H9 (cell line): ENCODE results near the gene RPL27A. TPM values are rescaled to one million over a fixed set of nuclear protein-coding genes. Genes with fewer than 3 reads are reported as not detected.

Source experiments
- DNase-seq: peaks from one replicate; pipeline ENCODE4 v3.0.0-alpha.2; 2017
- H2AFZ ChIP-seq: one replicate; pipeline ENCODE4 v1.6.1; 2013; ENCODE audit warnings: mild to moderate bottlenecking, low read length, control low read depth, moderate library complexity
- H2AK5ac ChIP-seq: 2 replicates; pipeline ENCODE4 v1.6.1; 2013; ENCODE audit warnings: low read length, control low read depth, mixed read lengths; ENCODE audit not compliant: insufficient read length
- H2BK120ac ChIP-seq: one replicate; pipeline ENCODE4 v1.6.1; 2013; ENCODE audit warnings: low read depth, mild to moderate bottlenecking, low read length, control low read depth, inconsistent platforms; ENCODE audit not compliant: poor library complexity, severe bottlenecking
- H2BK12ac ChIP-seq: 2 replicates; pipeline ENCODE4 v1.6.1; 2013; ENCODE audit warnings: low read length, control low read depth, mixed read lengths, low read depth; ENCODE audit not compliant: insufficient read length
- H2BK15ac ChIP-seq: 2 replicates; pipeline ENCODE4 v1.6.1; 2013; ENCODE audit warnings: low read depth, low read length, control low read depth
- H2BK20ac ChIP-seq: one replicate; pipeline ENCODE4 v1.6.1; 2013; ENCODE audit warnings: low read depth, mild to moderate bottlenecking, low read length, control low read depth, inconsistent platforms; ENCODE audit not compliant: poor library complexity, severe bottlenecking
- H2BK5ac ChIP-seq: 2 replicates; pipeline ENCODE4 v1.6.1; 2013; ENCODE audit warnings: low read length, control low read depth, mixed read lengths; ENCODE audit not compliant: insufficient read length
- H3K14ac ChIP-seq: 2 replicates; pipeline ENCODE4 v1.6.1; 2013; ENCODE audit warnings: low read length, control low read depth; ENCODE audit not compliant: insufficient read depth
- H3K18ac ChIP-seq: 2 replicates; pipeline ENCODE4 v1.6.1; 2013; ENCODE audit warnings: low read depth, mild to moderate bottlenecking, mixed read lengths, low read length, control low read depth; ENCODE audit not compliant: insufficient read length
- H3K23ac ChIP-seq: 2 replicates; pipeline ENCODE4 v1.6.1; 2013; ENCODE audit warnings: low read length, control low read depth, mixed read lengths, low read depth; ENCODE audit not compliant: insufficient read length
- H3K23me2 ChIP-seq: 2 replicates; pipeline ENCODE4 v1.6.1; 2013; ENCODE audit warnings: low read depth, mild to moderate bottlenecking, mixed read lengths, low read length, control low read depth; ENCODE audit not compliant: insufficient read length, poor library complexity, severe bottlenecking
- H3K27ac ChIP-seq: 2 replicates; pipeline ENCODE4 v1.5.1; 2013; ENCODE audit warnings: low read length, control low read depth, mixed read lengths, low read depth; ENCODE audit not compliant: insufficient read length
- H3K27me3 ChIP-seq: 2 replicates; pipeline ENCODE4 v1.6.1; 2013; ENCODE audit warnings: low read length, control low read depth, inconsistent platforms; ENCODE audit not compliant: insufficient read depth
- H3K4ac ChIP-seq: 2 replicates; pipeline ENCODE4 v1.6.1; 2013; ENCODE audit warnings: low read depth, mild to moderate bottlenecking, control low read depth, inconsistent platforms, low read length, moderate library complexity
- H3K4me1 ChIP-seq: 2 replicates; pipeline ENCODE4 v1.6.1; 2013; ENCODE audit warnings: low read length, control low read depth, inconsistent platforms; ENCODE audit not compliant: insufficient read depth
- H3K4me2 ChIP-seq: 2 replicates; pipeline ENCODE4 v1.6.1; 2013; ENCODE audit warnings: low read length, control low read depth, mixed read lengths; ENCODE audit not compliant: insufficient read length, insufficient read depth
- H3K56ac ChIP-seq: 2 replicates; pipeline ENCODE4 v1.6.1; 2013; ENCODE audit warnings: low read depth, mild to moderate bottlenecking, mixed read lengths, low read length, control low read depth; ENCODE audit not compliant: insufficient read length
- H3K79me1 ChIP-seq: 2 replicates; pipeline ENCODE4 v1.6.1; 2013; ENCODE audit warnings: low read depth, mild to moderate bottlenecking, moderate library complexity, low read length, control low read depth, inconsistent platforms; ENCODE audit not compliant: insufficient read depth, poor library complexity, severe bottlenecking
- H3K79me2 ChIP-seq: 2 replicates; pipeline ENCODE4 v1.6.1; 2013; ENCODE audit warnings: low read length, control low read depth, inconsistent platforms; ENCODE audit not compliant: insufficient read depth
- H3K9ac ChIP-seq: 2 replicates; pipeline ENCODE4 v1.6.1; 2013; ENCODE audit warnings: low read length, control low read depth, mixed read lengths; ENCODE audit not compliant: insufficient read length; ENCODE audit errors: extremely low read depth
- H3K9me3 ChIP-seq: one replicate; pipeline ENCODE4 v1.6.1; 2013; ENCODE audit warnings: low read depth, low read length, inconsistent platforms; ENCODE audit not compliant: control insufficient read depth
- H3T11ph ChIP-seq: one replicate; pipeline ENCODE4 v1.6.1; 2013; ENCODE audit warnings: mild to moderate bottlenecking, low read length, control low read depth, inconsistent platforms
- H4K20me1 ChIP-seq: one replicate; pipeline ENCODE4 v1.6.1; 2013; ENCODE audit not compliant: control insufficient read depth, insufficient read length, insufficient read depth
- H4K5ac ChIP-seq: 2 replicates; pipeline ENCODE4 v1.6.1; 2013; ENCODE audit warnings: low read depth, mild to moderate bottlenecking, mixed read lengths, low read length, control low read depth; ENCODE audit not compliant: insufficient read length
- H4K8ac ChIP-seq: replicated peaks from 2 replicates; pipeline ENCODE4 v1.6.1; 2013; ENCODE audit warnings: low read length, control low read depth, mixed read lengths, low read depth; ENCODE audit not compliant: insufficient read length
- H4K91ac ChIP-seq: 2 replicates; pipeline ENCODE4 v1.6.1; 2013; ENCODE audit warnings: low read depth, mild to moderate bottlenecking, moderate library complexity, mixed read lengths, low read length, control low read depth; ENCODE audit not compliant: insufficient read length
- H3K27ac Mint-ChIP-seq, 3 experiments: 2 replicates in 2 of 3; 3 replicates in 1 of 3; pipeline ENCODE4 v1.8.0; 2020 to 2021; ENCODE audit warnings: mixed read lengths in 3 of 3, mild to moderate bottlenecking in 1 of 3, moderate library complexity in 1 of 3
- H3K27me3 Mint-ChIP-seq: 2 replicates; pipeline ENCODE4 v1.8.0; 2021; ENCODE audit warnings: low read depth, mild to moderate bottlenecking, moderate library complexity, mixed read lengths
- H3K36me3 Mint-ChIP-seq, 3 experiments: 2 replicates in 2 of 3; 3 replicates in 1 of 3; pipeline ENCODE4 v1.8.0; 2020 to 2021; ENCODE audit warnings: low read depth in 3 of 3, mixed read lengths in 3 of 3; ENCODE audit not compliant: insufficient read depth in 1 of 3
- H3K4me1 Mint-ChIP-seq, 2 experiments: 2 replicates each; pipeline ENCODE4 v1.8.0; 2020; ENCODE audit warnings: mixed read lengths in 2 of 2
- H3K4me3 Mint-ChIP-seq, 2 experiments: 2 replicates in 1 of 2; 3 replicates in 1 of 2; pipeline ENCODE4 v1.8.0; 2020 to 2021; ENCODE audit warnings: mild to moderate bottlenecking in 2 of 2, mixed read lengths in 2 of 2, moderate library complexity in 1 of 2
- H3K9me3 Mint-ChIP-seq, 2 experiments: 2 replicates in 1 of 2; 3 replicates in 1 of 2; pipeline ENCODE4 v1.8.0; 2020; ENCODE audit warnings: mild to moderate bottlenecking in 2 of 2, mixed read lengths in 2 of 2, moderate library complexity in 1 of 2
- CTCF ChIP-seq: fragments of 200-600 bp; sonication (generic); conservative IDR thresholded peaks from 3 replicates; pipeline ENCODE4 v1.8.0; 2021; ENCODE audit warnings: antibody characterized with exemption, mild to moderate bottlenecking
- WGBS: extraction: QIAGEN DNeasy Blood & Tissue Kit; methylation state at CpG from one replicate; pipeline ENCODE4 v1.1.7; 2013; ENCODE audit warnings: missing lambda C conversion rate, low lambda C conversion rate, mixed read lengths; ENCODE audit not compliant: insufficient read length; ENCODE audit errors: extremely low coverage; 5-methylcytosine and 5-hydroxymethylcytosine counted together
- total RNA-seq: library from RNA; stranded (reverse); gene quantifications from 2 replicates; pipeline ENCODE4 v1.2.1, GENCODE V29; 2021

RPL27A gene
- total RNA-seq, 1 experiment from 2014 or later = 1,152 TPM

GRCh38 chr11:8726395-8726794 is 43.8 kb downstream of the RPL27A start:
- Histone ChIP-seq H2BK20ac (no peak overlapping the region), H3K27ac (no peak overlapping the region), H4K5ac (no peak overlapping the region), H3K9ac (no peak overlapping the region), H3K14ac (no peak overlapping the region), H3K4me2 (no peak overlapping the region), H3K27me3 (no peaks in the 10 kb centered on the region), H3K79me2 (no peaks in the 10 kb centered on the region), H3K23me2 (peaks cover 2% of the 10 kb centered on the region), H2AFZ (no peak overlapping the region), H3T11ph (no peak overlapping the region), H2BK120ac (no peak overlapping the region), H2BK5ac (no peak overlapping the region), H3K4ac (no peak overlapping the region), H3K23ac (no peak overlapping the region), H3K79me1 (no peaks in the 10 kb centered on the region), H3K4me1 (no peaks in the 10 kb centered on the region; the same call in 1 of the 2 replicates), H2BK15ac (no peak overlapping the region), H4K91ac (no peak overlapping the region), H3K18ac (no peak overlapping the region), H3K56ac (no peak overlapping the region), H3K9me3 (no peaks in the 10 kb centered on the region), H4K20me1 (no peaks in the 10 kb centered on the region), H2AK5ac (no peak overlapping the region), H2BK12ac (no peak overlapping the region), H4K8ac (no peak overlapping the region)
- Mint-ChIP-seq H3K4me3 (no peak overlapping the region), H3K27me3 (no peaks in the 10 kb centered on the region; the same call in 1 of the 2 replicates), H3K36me3 (peaks cover 3 to 6% (median 4%) of the 10 kb centered on the region in 3 experiments; a peak in 4 of 7 replicates), H3K27ac (no peak overlapping the region; a peak in 1 of 7 replicates), H3K9me3 (no peaks in the 10 kb centered on the region), H3K4me1 (peaks cover 29 to 32% of the 10 kb centered on the region in 2 experiments)
- no CpG with 5 or more reads among the region's 4 CpGs for WGBS
- DNase-seq = no peak
- no peak for TF ChIP-seq CTCF
